ENCODE data around the gene ABHD11. TPM values are rescaled to one million over a fixed set of nuclear protein-coding genes. Genes with fewer than 3 reads are reported as not detected.
"Not testable (repeated sequence)": the region's sequence is repeated elsewhere in the genome, so short reads cannot be mapped to it uniquely, and the experiment has no call there.

The ABHD11 gene
- total and polyA plus RNA-seq, 2 donors (not counting 1 experiment from before 2014, with no cell fraction given), result 23.2 to 26.2 TPM

DNA sequence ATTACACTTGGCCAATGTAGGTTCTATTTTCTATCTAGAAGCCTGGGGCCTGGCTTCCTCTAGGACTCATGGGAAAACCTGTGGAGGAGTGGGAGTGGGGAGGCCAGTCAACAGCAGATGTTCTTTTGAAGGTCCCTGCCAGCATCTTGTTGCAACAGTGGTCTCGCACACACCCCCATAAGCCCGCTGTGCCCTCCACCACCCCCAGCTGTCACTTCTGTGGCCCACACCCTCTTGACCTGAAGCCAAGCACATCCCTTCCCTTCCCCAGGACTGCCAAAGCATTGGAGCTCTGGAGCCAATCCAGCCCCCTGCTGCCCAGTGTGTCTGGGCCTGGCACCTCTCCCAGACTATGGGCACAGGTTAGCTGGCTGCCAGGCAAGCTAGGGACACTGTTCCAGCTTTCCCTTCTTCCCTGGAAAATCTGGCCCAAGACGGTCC lies 17.2 kb downstream of the ABHD11 start:
- Histone ChIP-seq H3K36me3 (replicated peaks in 1 of 2; ENCODE audit: control extremely low read depth in 1 of 2, control insufficient read depth in 1 of 2, extremely low read depth in 1 of 2, insufficient read depth in 2 of 2, low read length in 1 of 2) (no peaks in the 10 kb centered on the region), H3K27me3 (replicated peaks in 1 of 4; ENCODE audit: control extremely low read depth in 1 of 4, control insufficient read depth in 3 of 4, insufficient read depth in 4 of 4, low read length in 3 of 4) (peaks cover 0 to 49% (median 22%) of the 10 kb centered on the region in 4 experiments), H3K4me2 (replicated peaks; ENCODE audit: low read depth, low read length, poor library complexity, severe bottlenecking) (no peak overlapping the region), H3K9me3 (ENCODE audit: control extremely low read depth in 1 of 3, control insufficient read depth in 2 of 3, insufficient read depth in 1 of 3, low read length in 2 of 3) (peaks cover 0 to 11% (median 0%) of the 10 kb centered on the region in 3 donors), H3K9ac (ENCODE audit: low read length) (no peak overlapping the region), H3K4me1 (ENCODE audit: control insufficient read depth in 2 of 2, insufficient read depth in 2 of 2, low read length in 2 of 2) (peaks cover 25 to 29% of the 10 kb centered on the region in 2 donors), H2AFZ (ENCODE audit: insufficient read depth, low read depth, low read length, poor library complexity, severe bottlenecking) (no peak overlapping the region), H4K20me1 (ENCODE audit: control insufficient read depth, insufficient read depth, low read length, poor library complexity, severe bottlenecking) (peaks cover 12% of the 10 kb centered on the region), H3K27ac (ENCODE audit: low read length in 2 of 2) (no peak overlapping the region), H3K79me2 (ENCODE audit: control insufficient read depth, insufficient read depth, low read length) (no peaks in the 10 kb centered on the region), H3K4me3 (ENCODE audit: control extremely low read depth in 1 of 5, extremely low read depth in 1 of 5, insufficient read depth in 1 of 5, low read depth in 2 of 5, low read length in 4 of 5) (no peak overlapping the region)
- ATAC-seq (ENCODE audit: low read depth) (no peak), DNase-seq (no peak)
- Mint-ChIP-seq H3K4me1 (peaks cover 20% of the 10 kb centered on the region), H3K9me3 (ENCODE audit: insufficient read depth) (no peaks in the 10 kb centered on the region), H3K27me3 (peaks cover 19% of the 10 kb centered on the region), H3K4me3 (peak overlapping the region; percentile 67), H3K27ac (peak overlapping the region; percentile 37)
- 93% methylated on average over 3 of the region's 3 CpGs for WGBS (ENCODE audit: insufficient coverage)
- CTCF ChIA-PET, result interaction anchor here (1.1 to 6.4 kb wide), 2 partner anchors 14 to 115 kb away, joined by 3 to 93 read pairs; no protein-coding TSS in a partner anchor
- POLR2A ChIA-PET, result no interaction called here
- intact Hi-C loops (cut with micrococcal nuclease), result no loop called here
- TF ChIP-seq, protein P1, sequence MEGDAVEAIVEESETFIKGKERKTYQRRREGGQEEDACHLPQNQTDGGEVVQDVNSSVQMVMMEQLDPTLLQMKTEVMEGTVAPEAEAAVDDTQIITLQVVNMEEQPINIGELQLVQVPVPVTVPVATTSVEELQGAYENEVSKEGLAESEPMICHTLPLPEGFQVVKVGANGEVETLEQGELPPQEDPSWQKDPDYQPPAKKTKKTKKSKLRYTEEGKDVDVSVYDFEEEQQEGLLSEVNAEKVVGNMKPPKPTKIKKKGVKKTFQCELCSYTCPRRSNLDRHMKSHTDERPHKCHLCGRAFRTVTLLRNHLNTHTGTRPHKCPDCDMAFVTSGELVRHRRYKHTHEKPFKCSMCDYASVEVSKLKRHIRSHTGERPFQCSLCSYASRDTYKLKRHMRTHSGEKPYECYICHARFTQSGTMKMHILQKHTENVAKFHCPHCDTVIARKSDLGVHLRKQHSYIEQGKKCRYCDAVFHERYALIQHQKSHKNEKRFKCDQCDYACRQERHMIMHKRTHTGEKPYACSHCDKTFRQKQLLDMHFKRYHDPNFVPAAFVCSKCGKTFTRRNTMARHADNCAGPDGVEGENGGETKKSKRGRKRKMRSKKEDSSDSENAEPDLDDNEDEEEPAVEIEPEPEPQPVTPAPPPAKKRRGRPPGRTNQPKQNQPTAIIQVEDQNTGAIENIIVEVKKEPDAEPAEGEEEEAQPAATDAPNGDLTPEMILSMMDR (IDR thresholded peaks at IDR 0.05), result no peak
- TF ChIP-seq EZH2 (IDR thresholded peaks at IDR 0.05; ENCODE audit: borderline replicate concordance, insufficient read depth, low read depth, low read length, poor library complexity, severe bottlenecking), result no peak

DNA sequence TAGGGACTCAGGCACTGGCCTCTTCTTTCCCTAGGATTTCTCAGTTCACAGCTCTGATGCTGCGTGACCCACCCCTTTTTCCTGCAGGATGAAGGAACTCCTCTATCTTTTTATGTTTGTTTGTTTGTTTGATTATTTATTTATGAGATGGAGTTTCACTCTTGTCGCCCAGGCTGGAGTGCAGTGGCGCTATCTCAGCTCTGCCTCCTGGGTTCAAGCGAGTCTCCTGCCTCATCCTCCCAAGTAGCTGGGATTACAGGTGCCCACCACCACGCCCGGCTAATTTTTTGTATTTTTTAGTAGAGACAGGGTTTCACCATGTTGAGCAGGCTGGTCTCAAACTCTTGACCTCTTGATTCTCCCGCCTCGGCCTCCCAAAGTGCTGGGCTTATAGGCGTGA lies 18.2 kb downstream of the ABHD11 start:
- H3K4me1 ChIP-seq (ENCODE audit: control insufficient read depth in 2 of 2, insufficient read depth in 2 of 2, low read length in 2 of 2), result peaks cover 25 to 31% of the 10 kb centered on the region in 2 donors
- H3K9ac ChIP-seq (ENCODE audit: low read length); H3K4me3 ChIP-seq (ENCODE audit: control extremely low read depth in 1 of 5, extremely low read depth in 1 of 5, insufficient read depth in 1 of 5, low read depth in 2 of 5, low read length in 4 of 5); DNase-seq; ATAC-seq (ENCODE audit: low read depth); H3K27ac Mint-ChIP-seq; H3K27ac ChIP-seq (ENCODE audit: low read length in 2 of 2); intact Hi-C loops (cut with micrococcal nuclease); H3K36me3 ChIP-seq (replicated peaks in 1 of 2; ENCODE audit: control extremely low read depth in 1 of 2, control insufficient read depth in 1 of 2, extremely low read depth in 1 of 2, insufficient read depth in 2 of 2, low read length in 1 of 2); H3K79me2 ChIP-seq (ENCODE audit: control insufficient read depth, insufficient read depth, low read length); H3K9me3 Mint-ChIP-seq (ENCODE audit: insufficient read depth); H3K4me2 ChIP-seq (replicated peaks; ENCODE audit: low read depth, low read length, poor library complexity, severe bottlenecking); H2AFZ ChIP-seq (ENCODE audit: insufficient read depth, low read depth, low read length, poor library complexity, severe bottlenecking): not testable (repeated sequence)
- H4K20me1 ChIP-seq (ENCODE audit: control insufficient read depth, insufficient read depth, low read length, poor library complexity, severe bottlenecking), result peaks cover 12% of the 10 kb centered on the region
- H3K9me3 ChIP-seq (ENCODE audit: control extremely low read depth in 1 of 3, control insufficient read depth in 2 of 3, insufficient read depth in 1 of 3, low read length in 2 of 3), result peaks cover 0 to 11% (median 0%) of the 10 kb centered on the region in 3 donors
- ChIA-PET CTCF (interaction anchor here (1.2 to 1.6 kb wide), 3 partner anchors 12 to 113 kb away, joined by 5 to 6 read pairs (median 5); partner anchors contain the start of gene ABHD11), POLR2A (interaction anchor here (0.7 to 0.9 kb wide), 2 partner anchors 12 to 122 kb away, joined by 5 read pairs; no protein-coding TSS in a partner anchor)
- WGBS (ENCODE audit: insufficient coverage), result 85% methylated on average over 4 of the region's 9 CpGs
- H3K4me3 Mint-ChIP-seq, result peak overlapping the region; percentile 82
- peaks cover 0 to 53% (median 24%) of the 10 kb centered on the region in 4 experiments for H3K27me3 ChIP-seq (replicated peaks in 1 of 4; ENCODE audit: control extremely low read depth in 1 of 4, control insufficient read depth in 3 of 4, insufficient read depth in 4 of 4, low read length in 3 of 4)
- peaks cover 20% of the 10 kb centered on the region for H3K4me1 Mint-ChIP-seq
- peaks cover 27% of the 10 kb centered on the region for H3K27me3 Mint-ChIP-seq
